HCT116 (cell line): ENCODE data around the gene SEMA4A.

Source experiments
- CEBPB ChIP-seq: IDR thresholded peaks from 2 replicates; pipeline ENCODE4 v1.6.1; 2012; ENCODE audit warnings: low read depth
- EZH2 ChIP-seq: fragments of 200-600 bp; sonication (generic); IDR thresholded peaks from 2 replicates; pipeline ENCODE4 v1.6.1; 2017; ENCODE audit warnings: antibody characterized with exemption, mixed run types
- JUND ChIP-seq: IDR thresholded peaks from 2 replicates; pipeline ENCODE4 v1.6.1; 2012
- POLR2A ChIP-seq: IDR thresholded peaks from 2 replicates; pipeline ENCODE4 v1.7.0; 2011; ENCODE audit warnings: borderline replicate concordance; ENCODE audit not compliant: insufficient read depth, insufficient read length; ENCODE audit errors: extremely low read depth
- SIN3A ChIP-seq: IDR thresholded peaks from 2 replicates; pipeline ENCODE4 v1.6.1; 2012; ENCODE audit warnings: low read depth
- SP1 ChIP-seq: IDR thresholded peaks from 2 replicates; pipeline ENCODE4 v1.6.1; 2012; ENCODE audit warnings: low read depth
- TCF7L2 ChIP-seq: IDR thresholded peaks from 2 replicates; pipeline ENCODE4 v1.7.0; 2011; ENCODE audit warnings: borderline replicate concordance, inconsistent platforms; ENCODE audit not compliant: insufficient read depth, insufficient read length; ENCODE audit errors: extremely low read depth
- YY1 ChIP-seq: IDR thresholded peaks from 2 replicates; pipeline ENCODE4 v1.6.1; 2011; ENCODE audit warnings: low read length, low read depth, moderate library complexity, mild to moderate bottlenecking; ENCODE audit not compliant: insufficient replicate concordance; ENCODE audit errors: extremely low read depth
- TF ChIP-seq, protein P1 (sequence below), 3 experiments: fragments of 200-600 bp in 1 of 3; sonication (generic) in 1 of 3; IDR thresholded peaks in 2 of 3; conservative IDR thresholded peaks in 1 of 3; 2 replicates each; pipeline ENCODE4 v1.5.1; 2012 to 2017; ENCODE audit warnings: low read depth in 2 of 3, low read length in 2 of 3, antibody characterized with exemption in 1 of 3, borderline replicate concordance in 1 of 3, control low read depth in 1 of 3, mild to moderate bottlenecking in 1 of 3, mixed read lengths in 1 of 3, mixed run types in 1 of 3, moderate library complexity in 1 of 3; ENCODE audit not compliant: insufficient read depth in 1 of 3
- TF ChIP-seq, protein P2 (sequence below): IDR thresholded peaks from 2 replicates; pipeline ENCODE4 v1.6.1; 2012; ENCODE audit warnings: low read depth

DNA sequence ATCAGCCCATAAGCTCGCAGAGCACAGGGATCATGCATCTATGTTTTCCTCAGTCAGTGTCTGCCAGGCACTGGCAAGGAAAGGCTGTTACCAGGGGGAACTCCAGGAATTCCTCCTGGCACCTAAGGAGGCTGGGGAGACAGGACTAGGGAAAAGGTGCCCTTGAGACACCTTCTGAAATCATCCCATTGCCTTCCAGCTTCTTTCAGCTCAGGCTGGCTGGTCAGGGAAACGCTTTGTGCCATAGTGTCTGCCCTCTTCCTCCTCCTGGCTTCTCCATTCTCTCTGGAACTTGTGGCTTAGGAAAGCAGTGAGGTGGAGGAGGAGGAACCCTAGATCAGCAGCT is 25.1 kb upstream of the SEMA4A start:
- TF ChIP-seq, protein P1, sequence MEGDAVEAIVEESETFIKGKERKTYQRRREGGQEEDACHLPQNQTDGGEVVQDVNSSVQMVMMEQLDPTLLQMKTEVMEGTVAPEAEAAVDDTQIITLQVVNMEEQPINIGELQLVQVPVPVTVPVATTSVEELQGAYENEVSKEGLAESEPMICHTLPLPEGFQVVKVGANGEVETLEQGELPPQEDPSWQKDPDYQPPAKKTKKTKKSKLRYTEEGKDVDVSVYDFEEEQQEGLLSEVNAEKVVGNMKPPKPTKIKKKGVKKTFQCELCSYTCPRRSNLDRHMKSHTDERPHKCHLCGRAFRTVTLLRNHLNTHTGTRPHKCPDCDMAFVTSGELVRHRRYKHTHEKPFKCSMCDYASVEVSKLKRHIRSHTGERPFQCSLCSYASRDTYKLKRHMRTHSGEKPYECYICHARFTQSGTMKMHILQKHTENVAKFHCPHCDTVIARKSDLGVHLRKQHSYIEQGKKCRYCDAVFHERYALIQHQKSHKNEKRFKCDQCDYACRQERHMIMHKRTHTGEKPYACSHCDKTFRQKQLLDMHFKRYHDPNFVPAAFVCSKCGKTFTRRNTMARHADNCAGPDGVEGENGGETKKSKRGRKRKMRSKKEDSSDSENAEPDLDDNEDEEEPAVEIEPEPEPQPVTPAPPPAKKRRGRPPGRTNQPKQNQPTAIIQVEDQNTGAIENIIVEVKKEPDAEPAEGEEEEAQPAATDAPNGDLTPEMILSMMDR (IDR thresholded peaks at IDR 0.05 in 2 of 3, conservative IDR thresholded peaks at IDR 0.05 in 1 of 3; ENCODE audit: borderline replicate concordance in 1 of 3, insufficient read depth in 1 of 3, low read depth in 2 of 3, low read length in 2 of 3): no peak
- TF ChIP-seq EZH2 (no peak), YY1 (no peak), POLR2A (no peak), TCF7L2 (no peak), SIN3A (no peak), JUND (no peak), CEBPB (no peak), SP1 (no peak)
- TF ChIP-seq, protein P2, sequence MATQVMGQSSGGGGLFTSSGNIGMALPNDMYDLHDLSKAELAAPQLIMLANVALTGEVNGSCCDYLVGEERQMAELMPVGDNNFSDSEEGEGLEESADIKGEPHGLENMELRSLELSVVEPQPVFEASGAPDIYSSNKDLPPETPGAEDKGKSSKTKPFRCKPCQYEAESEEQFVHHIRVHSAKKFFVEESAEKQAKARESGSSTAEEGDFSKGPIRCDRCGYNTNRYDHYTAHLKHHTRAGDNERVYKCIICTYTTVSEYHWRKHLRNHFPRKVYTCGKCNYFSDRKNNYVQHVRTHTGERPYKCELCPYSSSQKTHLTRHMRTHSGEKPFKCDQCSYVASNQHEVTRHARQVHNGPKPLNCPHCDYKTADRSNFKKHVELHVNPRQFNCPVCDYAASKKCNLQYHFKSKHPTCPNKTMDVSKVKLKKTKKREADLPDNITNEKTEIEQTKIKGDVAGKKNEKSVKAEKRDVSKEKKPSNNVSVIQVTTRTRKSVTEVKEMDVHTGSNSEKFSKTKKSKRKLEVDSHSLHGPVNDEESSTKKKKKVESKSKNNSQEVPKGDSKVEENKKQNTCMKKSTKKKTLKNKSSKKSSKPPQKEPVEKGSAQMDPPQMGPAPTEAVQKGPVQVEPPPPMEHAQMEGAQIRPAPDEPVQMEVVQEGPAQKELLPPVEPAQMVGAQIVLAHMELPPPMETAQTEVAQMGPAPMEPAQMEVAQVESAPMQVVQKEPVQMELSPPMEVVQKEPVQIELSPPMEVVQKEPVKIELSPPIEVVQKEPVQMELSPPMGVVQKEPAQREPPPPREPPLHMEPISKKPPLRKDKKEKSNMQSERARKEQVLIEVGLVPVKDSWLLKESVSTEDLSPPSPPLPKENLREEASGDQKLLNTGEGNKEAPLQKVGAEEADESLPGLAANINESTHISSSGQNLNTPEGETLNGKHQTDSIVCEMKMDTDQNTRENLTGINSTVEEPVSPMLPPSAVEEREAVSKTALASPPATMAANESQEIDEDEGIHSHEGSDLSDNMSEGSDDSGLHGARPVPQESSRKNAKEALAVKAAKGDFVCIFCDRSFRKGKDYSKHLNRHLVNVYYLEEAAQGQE: no peak
